Measurements from ENCODE around the gene ZXDC. TPM values are rescaled to one million over a fixed set of nuclear protein-coding genes. Genes with fewer than 3 reads are reported as not detected.

The ZXDC gene
- total RNA-seq, 1 donor from 2014 or later: 20.7 TPM

DNA sequence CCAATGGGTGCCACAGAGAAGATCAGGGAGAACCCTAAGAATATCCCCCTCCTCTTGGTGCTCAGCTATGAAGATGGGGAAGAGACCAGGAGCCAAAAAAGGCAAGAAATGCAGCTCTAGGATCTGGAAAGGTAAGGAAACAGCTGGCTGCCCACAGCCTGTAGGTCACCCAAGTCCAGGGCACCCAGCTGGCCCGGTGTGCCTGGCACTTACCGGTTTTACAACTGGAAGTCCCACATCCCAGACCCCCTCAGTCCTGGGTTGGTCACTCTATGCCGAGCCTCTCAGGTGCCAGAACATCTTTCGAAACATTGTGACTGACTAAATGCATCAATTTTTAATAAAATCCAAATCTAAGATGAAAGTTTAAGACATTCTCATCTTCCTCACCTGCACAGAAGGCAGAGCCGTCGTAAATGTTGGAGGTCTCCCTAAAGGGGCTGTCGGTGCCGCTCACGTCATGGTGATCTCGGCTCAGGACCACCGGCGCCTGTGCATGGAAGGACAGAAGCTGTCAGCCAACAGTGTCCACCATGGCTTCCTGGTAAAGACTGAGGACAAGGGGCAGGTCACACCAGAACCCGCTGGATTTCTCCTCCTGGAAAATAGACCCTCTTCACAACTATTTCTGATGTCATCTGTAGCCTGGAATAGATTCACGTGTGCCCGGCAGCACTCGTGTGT is 13.3 kb upstream of the ZXDC start:
- no peak for DNase-seq

DNA sequence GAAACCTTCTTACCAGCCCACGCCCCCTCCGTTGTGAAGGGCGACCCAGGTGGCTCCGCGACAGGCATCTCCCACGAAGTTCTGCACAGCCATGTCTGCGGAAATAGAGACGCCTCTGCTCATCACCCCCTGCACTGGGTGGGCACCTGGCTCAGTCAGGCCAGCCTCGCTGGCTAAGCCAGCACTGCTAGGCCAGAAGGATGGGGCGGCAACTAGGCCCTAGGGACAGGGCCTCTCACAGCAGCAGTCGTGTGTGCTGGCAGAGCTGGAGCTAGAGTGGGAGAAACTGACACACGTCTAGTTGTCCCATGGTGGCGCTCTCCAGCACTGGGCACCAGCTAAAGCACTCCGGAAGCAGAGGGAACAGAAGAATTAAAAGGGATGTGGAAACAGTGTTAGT is 12.5 kb upstream of the ZXDC start:
- DNase-seq: no peak

DNA sequence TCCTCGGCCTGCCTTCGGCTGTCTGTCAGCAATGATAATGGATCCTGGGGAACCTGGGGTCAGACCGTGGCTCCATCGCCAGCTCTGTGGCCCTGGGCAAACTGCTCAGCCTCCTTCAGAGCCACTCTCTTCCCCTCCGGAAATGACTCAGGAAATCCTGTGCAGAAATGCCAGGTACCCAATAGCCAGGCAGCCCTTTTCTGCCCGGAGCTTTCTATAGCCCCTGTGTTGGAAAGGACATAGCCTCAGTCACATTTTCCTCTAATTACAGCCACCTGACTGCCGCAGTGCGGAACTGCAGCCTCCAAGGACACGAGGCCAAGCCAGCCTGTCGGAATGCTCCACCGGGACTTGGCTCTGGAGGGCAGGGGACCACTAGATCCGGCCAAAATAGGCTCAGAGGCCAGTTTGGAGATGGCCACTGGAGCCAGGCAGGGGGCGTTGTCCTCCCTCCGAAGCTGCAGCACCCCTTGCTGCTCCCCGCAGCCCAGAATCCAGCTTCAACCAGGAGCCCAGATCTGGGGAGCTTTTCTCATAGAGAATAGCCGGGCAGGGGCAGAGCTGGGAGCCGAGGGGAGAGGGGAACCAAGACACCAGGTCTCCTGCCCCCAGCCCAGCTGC is 11.6 kb upstream of the ZXDC start:
- DNase-seq: no peak

DNA sequence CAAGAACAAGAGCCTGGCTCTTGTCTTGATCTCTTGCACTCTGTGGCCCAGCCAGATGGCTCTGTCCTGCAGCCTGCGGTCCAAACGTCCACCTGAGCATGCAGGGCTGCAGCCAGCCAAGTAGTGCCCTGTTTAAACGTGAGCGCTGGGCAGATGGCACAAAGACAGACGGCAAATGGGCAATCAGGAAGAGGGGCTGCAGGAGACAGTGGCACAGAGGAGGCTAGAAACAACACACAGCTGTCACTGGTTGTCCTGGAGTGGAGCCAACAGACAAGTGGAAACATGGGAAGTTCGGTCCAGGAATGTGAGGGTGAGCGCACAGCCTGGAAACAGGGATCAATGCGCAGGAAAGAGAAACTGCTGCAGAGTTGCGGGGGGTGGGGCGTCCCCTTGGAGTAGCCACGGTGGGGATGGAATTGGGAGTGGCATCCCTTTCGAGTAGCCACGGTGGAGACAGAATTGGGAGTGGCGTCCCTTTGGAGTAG is 10.7 kb upstream of the ZXDC start:
- DNase-seq: peak; percentile 47

DNA sequence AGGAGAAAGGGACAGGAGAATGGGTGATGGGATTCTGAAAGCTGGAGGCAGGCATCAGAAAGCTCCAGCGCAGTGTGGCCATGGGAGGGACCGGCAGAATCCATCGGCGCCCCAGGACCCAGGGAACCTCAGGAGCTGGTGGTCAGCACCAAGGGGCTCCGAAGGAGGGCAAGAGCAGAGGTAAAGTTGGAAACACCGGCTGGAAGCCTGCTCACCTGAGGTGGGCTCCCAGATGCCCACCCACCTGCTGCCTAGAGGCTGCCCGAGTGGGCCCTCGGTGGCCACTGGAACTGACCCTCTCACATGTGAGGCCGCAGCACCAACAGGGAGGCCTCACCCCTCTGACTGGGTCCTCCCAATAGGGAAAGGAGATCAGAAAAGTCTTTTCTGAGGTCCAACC is 10.3 kb upstream of the ZXDC start:
- no peak for DNase-seq

DNA sequence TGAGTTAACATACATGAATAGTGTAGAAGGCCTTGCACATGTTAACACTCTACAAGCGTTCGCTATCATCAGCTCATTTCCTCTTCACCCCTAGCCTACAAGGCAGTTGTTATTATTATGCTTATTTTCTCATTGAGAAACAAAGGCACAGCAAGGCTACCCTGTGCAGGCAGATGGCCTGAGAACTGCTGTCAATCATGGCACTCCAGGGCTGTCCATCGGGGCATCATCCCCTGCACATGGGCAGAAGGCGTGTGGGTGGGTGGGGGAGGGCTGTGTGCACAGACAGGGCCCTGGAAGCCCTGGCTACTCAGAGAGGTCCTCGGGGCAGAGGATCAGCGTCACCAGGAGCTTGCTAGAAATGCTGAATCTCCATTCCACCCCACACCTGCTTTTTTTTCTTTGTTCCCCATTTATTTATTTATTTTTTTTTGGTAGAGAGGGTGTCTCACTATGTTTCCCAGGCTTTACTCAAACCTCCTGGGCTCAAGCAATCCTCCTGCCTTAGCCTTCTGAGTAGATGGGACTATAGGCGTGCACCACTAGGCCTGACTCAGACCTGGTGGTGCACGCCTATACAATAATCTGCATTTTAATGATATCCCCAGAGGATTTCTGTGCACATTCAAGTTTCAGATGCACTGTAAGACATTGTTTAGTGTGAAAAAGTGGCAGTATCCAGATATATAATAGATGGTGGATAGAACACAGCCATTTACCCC is 9.6 kb upstream of the ZXDC start:
- DNase-seq: no peak

DNA sequence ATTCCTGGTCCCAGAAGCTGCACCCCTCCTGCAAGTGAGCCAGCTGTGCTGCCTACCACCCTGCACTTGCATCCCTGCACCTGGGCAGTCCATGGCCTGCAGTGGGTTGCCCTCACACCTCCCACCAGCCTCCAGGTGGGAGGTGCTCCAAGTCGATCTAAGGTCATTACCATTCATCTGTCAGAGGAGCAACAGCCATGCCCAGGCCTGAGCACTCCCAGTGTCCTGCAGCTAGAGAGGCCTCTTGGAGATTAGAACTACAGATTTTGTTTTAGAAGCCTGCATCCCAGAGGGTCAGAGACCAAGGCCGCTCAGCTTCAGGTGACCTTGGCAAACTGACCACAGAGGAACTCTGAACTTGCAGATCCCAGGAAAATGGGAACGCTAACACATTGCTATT is 9.0 kb upstream of the ZXDC start:
- no peak for DNase-seq

DNA sequence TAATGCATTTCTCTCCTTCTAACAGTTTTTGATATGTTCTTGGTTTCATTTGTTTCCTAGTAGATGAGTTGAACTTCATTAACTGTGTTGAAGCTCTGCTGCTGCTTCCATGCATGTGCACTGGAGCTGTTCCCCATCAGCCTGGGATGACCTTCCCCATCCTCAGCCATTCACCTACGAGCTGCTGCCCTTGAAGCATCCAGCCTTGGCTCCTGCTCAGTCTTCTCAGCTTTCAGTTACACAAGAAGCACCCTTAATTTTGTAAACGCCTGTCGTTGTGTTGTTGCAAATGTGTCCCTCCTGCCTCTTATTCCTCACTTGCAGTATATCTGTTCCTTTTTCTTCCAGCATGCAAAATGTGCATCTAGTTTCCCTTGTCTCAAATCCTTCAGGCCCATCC is 8.5 kb upstream of the ZXDC start:
- no peak for DNase-seq

DNA sequence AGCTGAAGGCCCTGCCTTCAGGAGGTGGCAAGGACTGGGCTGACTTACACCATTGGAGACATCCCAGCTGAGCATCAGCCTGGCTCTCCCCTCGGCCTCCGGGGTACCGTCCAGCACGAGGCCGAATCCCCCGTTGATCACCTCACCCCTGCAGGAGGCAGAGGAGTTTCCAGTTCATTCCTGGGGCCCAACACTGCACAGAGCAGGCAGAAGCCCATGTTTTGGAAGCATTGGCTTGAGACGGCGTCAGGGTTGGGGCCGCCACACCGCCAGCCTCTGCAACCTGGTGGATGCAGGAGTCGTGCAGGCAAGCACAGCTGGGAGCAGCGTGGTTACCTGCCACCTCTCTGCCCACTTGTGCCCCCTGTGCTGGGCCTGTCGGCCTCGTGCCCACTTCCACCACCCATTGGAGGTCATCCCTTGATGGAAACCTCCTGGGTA is 7.7 kb upstream of the ZXDC start:
- DNase-seq: no peak

DNA sequence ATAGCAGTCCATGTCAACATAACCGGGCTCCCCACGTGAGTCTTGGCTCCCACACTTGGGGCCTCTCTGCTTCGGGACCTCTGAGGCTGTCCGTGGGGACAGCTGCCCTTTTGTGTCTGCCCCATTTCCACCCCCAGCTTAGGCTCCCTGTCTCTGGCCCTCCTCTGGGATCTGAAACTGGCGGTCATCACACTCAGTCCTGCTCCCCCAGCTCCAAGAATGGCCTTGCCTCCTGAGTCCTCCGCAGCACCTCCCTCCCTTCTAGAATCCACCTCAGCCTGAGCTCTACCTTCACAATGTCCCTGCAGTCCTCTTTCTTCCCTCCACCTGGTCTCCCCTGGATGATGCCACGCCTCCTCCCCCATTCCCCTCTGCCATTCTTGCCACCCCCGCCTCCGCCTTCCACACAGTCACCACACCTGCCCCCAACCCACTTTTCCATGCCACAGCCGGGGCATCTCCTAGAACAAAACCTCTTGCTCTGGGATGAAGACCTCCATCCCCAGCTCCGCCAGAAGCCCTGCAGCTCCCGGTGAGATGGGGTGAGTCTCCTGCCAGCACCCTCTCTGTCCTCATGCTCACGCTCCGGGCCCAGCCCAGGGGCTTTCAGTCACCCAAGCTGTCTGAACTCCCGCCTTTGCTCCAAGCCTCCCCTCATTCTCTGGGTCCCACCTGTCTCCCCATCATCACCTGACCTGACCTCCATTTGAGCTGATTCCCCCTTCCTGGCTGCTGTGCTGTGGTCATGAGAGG is 7.0 kb upstream of the ZXDC start:
- no peak for DNase-seq

DNA sequence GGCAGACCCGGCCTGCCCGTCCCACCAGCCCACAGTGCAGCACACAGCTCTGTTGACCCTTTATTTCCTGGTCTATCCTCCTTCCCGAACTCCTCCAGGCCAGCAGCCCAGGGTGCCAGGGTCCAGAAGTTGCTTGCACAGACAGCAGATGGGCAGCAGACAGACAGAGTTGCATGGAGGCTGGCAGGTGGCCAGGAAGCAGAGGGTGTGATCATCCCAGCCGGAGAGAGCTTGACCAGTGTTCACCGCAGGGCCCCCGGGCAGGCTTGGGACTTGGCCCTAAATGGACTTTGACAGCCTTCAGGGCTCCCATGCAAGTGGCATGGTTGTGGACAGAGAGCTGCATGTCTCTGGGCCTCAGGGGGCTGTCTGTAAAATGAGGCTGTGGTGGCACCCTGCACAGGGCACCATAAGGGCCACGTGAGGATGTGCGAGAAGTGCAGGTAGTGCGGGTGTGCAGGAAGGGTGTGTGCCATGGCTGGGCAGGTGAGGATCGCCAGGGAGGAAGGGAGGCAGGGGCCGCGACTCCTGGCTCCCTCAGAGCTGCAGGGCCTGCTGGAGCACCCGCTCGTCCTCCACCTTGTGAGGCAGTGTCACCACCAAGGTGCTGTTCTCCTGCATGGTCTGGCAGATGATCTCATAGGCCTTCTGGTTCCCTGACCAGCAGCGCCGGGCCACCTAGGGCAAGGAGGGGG is 6.3 kb upstream of the ZXDC start:
- no peak for DNase-seq

DNA sequence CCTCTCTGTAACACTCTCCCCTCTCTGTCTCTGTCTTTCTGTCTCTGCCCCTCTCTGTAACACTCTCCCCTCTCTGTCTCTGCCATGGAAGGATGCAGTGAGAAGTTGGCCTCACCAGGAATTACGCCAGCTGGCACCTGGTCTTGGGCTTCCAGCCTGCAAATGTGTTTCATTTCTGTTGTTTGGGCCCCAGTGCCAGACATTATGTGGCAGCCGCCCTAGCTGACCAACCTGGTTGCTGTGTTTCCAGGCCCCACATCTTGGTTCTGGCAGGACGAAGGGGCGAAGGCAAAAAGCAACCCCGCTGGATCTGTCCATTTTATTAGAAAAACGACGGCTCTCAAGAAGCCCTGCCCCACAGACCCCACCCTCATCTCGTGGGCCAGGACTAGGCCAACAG is 5.2 kb upstream of the ZXDC start:
- DNase-seq: no peak

DNA sequence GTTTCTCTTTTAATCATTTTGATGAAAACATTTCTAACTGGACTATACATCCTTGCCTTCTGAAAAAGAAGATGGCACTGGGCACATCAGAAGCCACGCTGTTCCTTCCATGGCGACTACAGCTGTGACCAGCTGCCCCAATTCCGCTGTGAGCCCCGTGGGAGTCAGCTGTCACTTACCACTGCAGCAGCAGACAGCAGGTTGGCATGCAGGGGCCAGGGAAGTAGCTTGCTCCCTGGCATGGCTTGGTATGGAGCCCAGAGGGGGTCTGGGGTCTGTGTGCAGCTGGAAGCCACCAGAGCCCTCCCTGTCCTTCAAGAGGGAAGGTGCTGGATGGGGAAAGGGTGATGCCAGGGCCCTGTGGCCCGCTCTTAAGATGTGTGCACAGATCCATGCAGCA is 4.5 kb upstream of the ZXDC start:
- no peak for DNase-seq

DNA sequence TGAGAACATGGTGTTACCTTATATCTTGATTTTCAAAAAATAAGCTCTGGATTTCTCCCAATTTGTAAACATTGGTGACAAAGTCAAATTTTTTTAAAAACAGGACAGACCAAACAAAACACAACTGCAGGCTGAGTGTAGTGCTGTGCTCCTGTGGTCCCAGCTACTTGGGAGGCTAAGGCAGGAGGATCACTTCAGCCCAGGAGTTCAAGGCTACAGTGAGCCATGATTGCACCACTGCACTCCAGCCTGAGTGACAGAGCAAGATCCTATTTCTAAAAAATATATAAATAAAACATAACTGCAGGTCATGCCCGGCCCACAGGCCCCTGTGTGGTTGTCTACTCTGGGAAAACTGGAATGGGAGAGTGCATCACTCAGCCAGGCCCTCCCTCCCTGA is 4.0 kb upstream of the ZXDC start:
- DNase-seq: no peak

DNA sequence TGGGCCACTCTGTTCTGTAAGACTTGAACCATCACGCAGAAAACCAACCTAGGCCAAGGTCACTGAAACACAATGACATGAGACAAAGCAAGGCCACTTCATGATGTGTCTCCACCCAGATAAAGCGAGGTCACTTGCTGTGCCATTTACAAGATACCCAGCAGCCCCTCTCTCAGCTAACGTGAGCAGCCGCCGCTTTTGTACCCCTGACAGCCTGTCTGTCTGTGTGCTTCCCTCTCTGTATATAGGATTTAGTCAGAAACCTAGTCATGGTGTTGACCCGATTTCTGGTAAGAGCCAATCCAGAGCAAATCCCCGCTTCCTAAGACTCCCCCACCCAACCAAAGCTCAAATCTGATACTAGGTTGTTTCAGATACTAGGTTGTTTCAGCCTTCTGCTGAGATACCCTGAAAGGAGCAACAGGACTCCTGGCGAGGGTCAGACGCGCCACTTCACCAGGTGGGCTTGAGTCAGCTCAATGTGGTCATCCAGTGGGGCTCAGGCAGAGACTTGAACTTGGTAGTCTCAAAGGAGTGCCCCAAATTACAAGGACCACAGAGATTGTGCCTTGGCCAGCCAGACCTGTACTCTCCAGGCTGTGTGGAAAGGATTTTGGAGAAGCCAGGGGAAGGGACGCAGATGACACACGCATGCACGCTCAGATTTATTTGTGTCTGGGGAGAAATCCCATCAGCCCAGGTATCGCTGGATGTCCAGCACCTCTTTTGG is 3.1 kb upstream of the ZXDC start:
- no peak for DNase-seq

DNA sequence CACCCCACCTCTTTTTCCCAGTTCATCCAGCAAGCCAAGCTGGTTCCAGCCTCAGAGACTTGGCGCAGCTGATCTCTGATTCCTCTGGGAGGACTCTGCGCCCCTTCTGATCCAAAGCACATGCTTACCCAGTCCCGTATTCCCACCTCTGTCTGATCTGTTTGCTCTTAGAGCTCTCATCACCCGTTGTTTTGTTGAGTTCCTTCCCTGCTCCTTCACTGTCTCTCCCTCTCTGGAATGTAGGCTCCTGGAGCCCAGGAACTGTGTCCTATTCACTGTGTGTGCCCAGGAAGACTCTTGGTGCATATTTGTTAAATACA is 1.3 kb upstream of the ZXDC start:
- DNase-seq: no peak

DNA sequence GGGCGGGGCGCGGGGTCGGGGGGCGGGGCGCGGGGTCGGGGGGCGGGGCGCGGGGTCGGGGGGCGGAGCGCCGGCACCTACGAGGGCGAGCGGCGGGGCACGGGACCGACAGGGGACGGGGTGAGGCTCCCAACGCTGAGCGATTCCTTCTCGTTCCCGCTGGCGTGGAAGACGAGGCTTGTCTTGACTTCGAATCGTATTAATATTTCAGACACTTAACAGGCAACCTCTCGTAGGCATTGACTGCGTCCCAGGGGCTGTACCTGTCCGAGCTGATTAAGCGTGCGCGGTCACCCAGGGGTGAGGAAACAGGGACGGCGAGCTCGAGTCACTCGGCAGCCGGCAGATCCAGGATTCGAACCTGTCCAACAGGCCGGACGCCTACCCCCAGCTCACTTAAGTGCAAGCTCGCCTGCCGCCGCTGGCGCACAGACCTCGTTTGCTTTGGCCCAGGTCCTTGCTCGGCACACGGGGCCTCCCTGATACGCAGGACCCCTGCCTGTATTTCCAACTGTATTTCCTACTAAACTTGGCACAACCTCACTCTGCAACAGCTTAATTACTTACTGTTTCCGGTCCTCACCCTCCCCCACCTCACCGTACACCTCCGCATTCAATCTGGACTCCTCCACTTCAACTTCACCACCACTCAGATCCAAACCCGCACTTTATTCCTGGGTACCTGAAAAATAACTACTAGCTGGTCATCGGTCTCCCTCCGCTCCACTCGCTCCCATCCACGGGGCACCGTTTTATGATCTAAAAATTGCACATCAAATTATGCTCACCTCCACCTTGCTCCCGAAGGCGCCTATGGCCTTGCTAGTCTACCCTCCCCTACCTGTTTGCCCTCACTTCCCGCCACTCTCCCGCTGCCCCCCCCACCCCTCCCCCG is 722 bp upstream of the ZXDC start:
- peak; percentile 51 for DNase-seq

DNA sequence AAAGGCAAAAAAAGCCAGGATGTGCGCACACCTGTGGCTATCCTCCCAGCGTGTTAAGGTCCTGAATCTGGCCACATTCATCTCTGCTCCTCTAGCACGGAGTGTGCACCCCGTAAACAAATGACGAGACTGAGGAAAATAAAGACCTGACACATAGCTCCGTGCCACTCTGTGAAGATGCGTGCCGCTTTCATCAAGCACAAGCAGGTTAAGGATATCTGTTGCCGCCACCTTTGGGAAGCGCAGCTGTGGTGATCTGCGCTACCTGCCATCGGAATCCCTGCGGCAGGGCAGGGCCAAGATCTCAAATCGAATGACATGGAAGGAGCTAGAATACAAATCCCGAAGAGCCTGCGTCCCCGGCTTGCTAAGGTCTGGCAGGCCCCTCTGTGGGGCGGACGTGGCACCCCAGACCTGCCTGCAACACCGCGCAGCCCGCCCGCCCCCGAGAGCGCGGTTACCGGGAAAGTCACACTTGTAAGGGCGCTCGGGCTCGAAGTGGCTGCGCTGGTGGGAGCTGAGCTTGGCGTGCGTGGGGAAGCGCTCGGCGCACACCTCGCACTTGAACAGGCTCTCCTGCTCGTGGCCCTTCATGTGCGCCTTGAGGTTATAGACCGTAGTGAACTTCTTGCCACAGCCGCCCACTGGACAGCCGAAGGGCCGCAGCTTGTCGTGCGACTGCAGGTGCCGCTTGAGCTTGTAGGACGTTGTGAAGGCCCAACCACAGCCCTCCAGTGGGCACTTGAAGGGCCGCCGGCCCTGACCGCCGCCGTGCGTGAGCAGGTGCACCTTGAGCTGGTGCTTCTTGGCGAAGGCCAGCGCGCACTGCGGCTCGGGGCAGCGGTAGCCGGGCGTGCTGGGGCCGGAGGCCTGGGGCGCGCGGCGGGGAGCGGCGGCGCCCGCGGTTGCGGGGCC is 936 bp downstream of the ZXDC start:
- DNase-seq: no peak

All from skin of body (tissue), 2 donors.